ENCODE measurements around the gene PUM2. TPM values are rescaled to one million over a fixed set of nuclear protein-coding genes. Genes with fewer than 3 reads are reported as not detected.

PUM2 gene
- total RNA-seq, 6 experiments from 2014 or later: 60.3 to 69.0 (median 64.8) TPM

GRCh38 chr2:20330192-20330591 is 20.5 kb downstream of the PUM2 start:
- H3K4me1 Mint-ChIP-seq (ENCODE audit: low read depth): peaks cover 76% of the 10 kb centered on the region

GRCh38 chr2:20327370-20327769 is 23.3 kb downstream of the PUM2 start:
- Mint-ChIP-seq H3K9me3 (no peaks in the 10 kb centered on the region), H3K4me1 (ENCODE audit: low read depth) (peaks cover 69% of the 10 kb centered on the region), H3K27ac (peak overlapping the region; percentile 62), H3K36me3 (ENCODE audit: low read depth) (peaks cover 30% of the 10 kb centered on the region), H3K27me3 (ENCODE audit: insufficient read depth) (no peaks in the 10 kb centered on the region), H3K4me3 (no peak overlapping the region)
- DNase-seq: no peak
- TF ChIP-seq CTCF (IDR thresholded peaks at IDR 0.05): no peak

More at GRCh38 chr2:20330192-20330591, 20.5 kb downstream of the PUM2 start:
- TF ChIP-seq CTCF (IDR thresholded peaks at IDR 0.05): no peak
- H3K27me3 Mint-ChIP-seq (ENCODE audit: insufficient read depth): no peaks in the 10 kb centered on the region
- no peaks in the 10 kb centered on the region for H3K9me3 Mint-ChIP-seq
- H3K36me3 Mint-ChIP-seq (ENCODE audit: low read depth): peaks cover 19% of the 10 kb centered on the region
- H3K4me3 Mint-ChIP-seq: no peak overlapping the region
- no peak for DNase-seq
- H3K27ac Mint-ChIP-seq: no peak overlapping the region

- Mint-ChIP-seq H3K27me3 (ENCODE audit: insufficient read depth) (no peaks in the 10 kb centered on the region), H3K4me3 (no peak overlapping the region), H3K4me1 (ENCODE audit: low read depth) (peaks cover 73% of the 10 kb centered on the region), H3K9me3 (no peaks in the 10 kb centered on the region), H3K27ac (0 out of 2 replicates have a peak overlapping the region, but pooled peaks have one; percentile 16), H3K36me3 (ENCODE audit: low read depth) (peaks cover 21% of the 10 kb centered on the region)
- DNase-seq: peak; percentile 40
- peak; percentile 87 for TF ChIP-seq CTCF (IDR thresholded peaks at IDR 0.05)
Observed at GRCh38 chr2:20326163-20326780, 24.4 kb downstream of the PUM2 start.

- Mint-ChIP-seq H3K9me3 (no peaks in the 10 kb centered on the region), H3K27me3 (ENCODE audit: insufficient read depth) (no peaks in the 10 kb centered on the region), H3K4me3 (no peak overlapping the region), H3K36me3 (ENCODE audit: low read depth) (peaks cover 26% of the 10 kb centered on the region), H3K27ac (no peak overlapping the region; the same call in 1 of the 2 replicates), H3K4me1 (ENCODE audit: low read depth) (peaks cover 52% of the 10 kb centered on the region)
- no peak for DNase-seq
- no peak for TF ChIP-seq CTCF (IDR thresholded peaks at IDR 0.05)
Observed at GRCh38 chr2:20322527-20323300, 27.9 kb downstream of the PUM2 start.

GRCh38 chr2:20317690-20318089 is 33.0 kb downstream of the PUM2 start:
- Mint-ChIP-seq H3K27ac (no peak overlapping the region), H3K4me1 (ENCODE audit: low read depth) (peaks cover 51% of the 10 kb centered on the region), H3K4me3 (no peak overlapping the region), H3K9me3 (no peaks in the 10 kb centered on the region), H3K36me3 (ENCODE audit: low read depth) (peaks cover 50% of the 10 kb centered on the region), H3K27me3 (ENCODE audit: insufficient read depth) (no peaks in the 10 kb centered on the region)
- no peak for DNase-seq
- TF ChIP-seq CTCF (IDR thresholded peaks at IDR 0.05): no peak
